ENCODE data around the gene ZNF441. TPM values are rescaled to one million over a fixed set of nuclear protein-coding genes. Genes with fewer than 3 reads are reported as not detected.

The ZNF441 gene
- total and polyA plus RNA-seq, 8 donors = 5.6 to 15.5 (median 11.2) TPM

DNA sequence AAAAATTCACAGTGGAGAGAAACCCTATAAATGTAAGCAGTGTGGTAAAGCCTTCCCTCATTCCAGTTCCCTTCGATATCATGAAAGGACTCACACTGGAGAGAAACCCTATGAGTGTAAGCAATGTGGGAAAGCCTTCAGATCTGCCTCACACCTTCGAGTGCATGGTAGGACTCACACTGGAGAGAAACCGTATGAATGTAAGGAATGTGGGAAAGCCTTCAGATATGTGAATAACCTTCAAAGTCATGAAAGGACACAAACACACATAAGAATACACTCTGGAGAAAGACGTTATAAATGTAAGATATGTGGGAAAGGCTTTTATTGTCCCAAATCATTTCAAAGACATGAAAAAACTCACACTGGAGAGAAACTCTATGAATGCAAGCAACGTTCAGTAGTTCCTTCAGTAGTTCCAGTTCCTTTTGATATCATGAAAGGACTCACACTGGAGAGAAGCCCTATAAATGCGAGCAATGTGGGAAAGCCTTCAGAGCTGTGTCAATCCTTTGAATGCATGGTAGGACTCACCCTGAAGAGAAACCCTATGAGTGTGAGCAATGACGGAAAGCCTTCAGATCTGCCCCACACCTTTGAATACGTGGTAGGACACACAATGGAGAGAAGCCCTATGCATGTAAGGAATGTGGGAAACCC is 65.6 kb downstream of the ZNF441 start:
- ATAC-seq = no peak
- no peak for DNase-seq
- Histone ChIP-seq H3K36me3 (peaks cover 8 to 71% of the 10 kb centered on the region in 2 donors), H3K27me3 (no peaks in the 10 kb centered on the region), H3K4me1 (no peaks in the 10 kb centered on the region), H3K4me3 (no peak overlapping the region), H3K27ac (no peak overlapping the region), H3K9me3 (peaks cover 6 to 69% of the 10 kb centered on the region in 2 donors)
- intact Hi-C loops (cut with DNase I) = no loop called here
- TF ChIP-seq, protein P1, sequence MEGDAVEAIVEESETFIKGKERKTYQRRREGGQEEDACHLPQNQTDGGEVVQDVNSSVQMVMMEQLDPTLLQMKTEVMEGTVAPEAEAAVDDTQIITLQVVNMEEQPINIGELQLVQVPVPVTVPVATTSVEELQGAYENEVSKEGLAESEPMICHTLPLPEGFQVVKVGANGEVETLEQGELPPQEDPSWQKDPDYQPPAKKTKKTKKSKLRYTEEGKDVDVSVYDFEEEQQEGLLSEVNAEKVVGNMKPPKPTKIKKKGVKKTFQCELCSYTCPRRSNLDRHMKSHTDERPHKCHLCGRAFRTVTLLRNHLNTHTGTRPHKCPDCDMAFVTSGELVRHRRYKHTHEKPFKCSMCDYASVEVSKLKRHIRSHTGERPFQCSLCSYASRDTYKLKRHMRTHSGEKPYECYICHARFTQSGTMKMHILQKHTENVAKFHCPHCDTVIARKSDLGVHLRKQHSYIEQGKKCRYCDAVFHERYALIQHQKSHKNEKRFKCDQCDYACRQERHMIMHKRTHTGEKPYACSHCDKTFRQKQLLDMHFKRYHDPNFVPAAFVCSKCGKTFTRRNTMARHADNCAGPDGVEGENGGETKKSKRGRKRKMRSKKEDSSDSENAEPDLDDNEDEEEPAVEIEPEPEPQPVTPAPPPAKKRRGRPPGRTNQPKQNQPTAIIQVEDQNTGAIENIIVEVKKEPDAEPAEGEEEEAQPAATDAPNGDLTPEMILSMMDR (IDR thresholded peaks at IDR 0.05) = no peak

DNA sequence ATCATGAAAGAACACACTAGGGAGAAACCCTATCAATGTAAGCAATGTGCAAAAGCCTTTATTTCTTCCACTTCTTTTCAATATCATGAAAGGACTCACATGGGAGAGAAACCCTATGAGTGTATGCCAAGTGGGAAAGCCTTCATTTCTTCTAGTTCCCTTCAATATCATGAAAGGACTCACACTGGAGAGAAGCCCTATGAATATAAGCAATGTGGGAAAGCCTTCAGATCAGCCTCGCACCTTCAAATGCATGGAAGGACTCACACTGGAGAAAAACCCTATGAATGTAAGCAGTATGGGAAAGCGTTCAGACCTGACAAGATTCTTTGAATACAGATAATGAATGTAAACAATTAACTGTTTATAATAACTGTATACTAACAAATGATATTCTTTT is 66.7 kb downstream of the ZNF441 start:
- ATAC-seq = no peak
- no peak for DNase-seq
- no peak overlapping the region for H3K27ac ChIP-seq
- H3K4me1 ChIP-seq = no peaks in the 10 kb centered on the region
- peaks cover 8 to 62% of the 10 kb centered on the region in 2 donors for H3K36me3 ChIP-seq
- intact Hi-C loops (cut with DNase I) = no loop called here
- TF ChIP-seq, protein P1 (IDR thresholded peaks at IDR 0.05) = no peak
- peaks cover 6 to 62% of the 10 kb centered on the region in 2 donors for H3K9me3 ChIP-seq
- H3K4me3 ChIP-seq = no peak overlapping the region
- no peaks in the 10 kb centered on the region for H3K27me3 ChIP-seq

Other genes starting within 250 kb of the ZNF441 start
- gene ECSIT, start 237.9 kb upstream of the ZNF441 start, total RNA-seq = 10 to 100 TPM; 37.4 to 44.6 TPM
- gene ECSIT, start 237.9 kb upstream of the ZNF441 start, polyA plus RNA-seq (ENCODE audit: insufficient read length in 6 of 6) = 10 to 100 TPM; 32.6 to 40.8 (median 36.0) TPM
- 10 to 100 TPM; 33.1 to 37.0 TPM for gene CNN1, start 228.1 kb upstream of the ZNF441 start, total RNA-seq
- 10 to 100 TPM in 1 of 6 donors, 1 to 10 TPM in 5; 4.5 to 15.9 (median 7.5) TPM for gene CNN1, start 228.1 kb upstream of the ZNF441 start, polyA plus RNA-seq (ENCODE audit: insufficient read length in 6 of 6)
- gene ELOF1, start 207.8 kb upstream of the ZNF441 start, total RNA-seq = 10 to 100 TPM; 50.4 to 53.4 TPM
- gene ELOF1, start 207.8 kb upstream of the ZNF441 start, polyA plus RNA-seq (ENCODE audit: insufficient read length in 6 of 6) = 10 to 100 TPM; 38.0 to 49.4 (median 46.7) TPM
- 100 to 1,000 TPM; 242 to 299 TPM for gene ACP5, start 189.4 kb upstream of the ZNF441 start, total RNA-seq
- gene ACP5, start 189.4 kb upstream of the ZNF441 start, polyA plus RNA-seq (ENCODE audit: insufficient read length in 6 of 6) = 1 to 10 TPM; 1.5 to 5.5 (median 3.1) TPM
- gene ZNF627, start 169.5 kb upstream of the ZNF441 start, total RNA-seq = 10 to 100 TPM; 10.5 to 12.3 TPM
- 10 to 100 TPM; 31.9 to 42.4 (median 35.4) TPM for gene ZNF627, start 169.5 kb upstream of the ZNF441 start, polyA plus RNA-seq (ENCODE audit: insufficient read length in 6 of 6)
- gene ZNF823, start 28.1 kb upstream of the ZNF441 start, total RNA-seq = 1 to 10 TPM; 5.3 to 5.5 TPM
- gene ZNF823, start 28.1 kb upstream of the ZNF441 start, polyA plus RNA-seq (ENCODE audit: insufficient read length in 6 of 6) = 1 to 10 TPM; 8.0 to 9.1 (median 8.7) TPM
- 1 to 10 TPM; 2.0 to 4.1 TPM for gene ZNF491, start 31.5 kb downstream of the ZNF441 start, total RNA-seq
- gene ZNF491, start 31.5 kb downstream of the ZNF441 start, polyA plus RNA-seq (ENCODE audit: insufficient read length in 6 of 6) = 10 to 100 TPM in 1 of 6 donors, 1 to 10 TPM in 5; 8.5 to 10.2 (median 9.1) TPM
- 10 to 100 TPM; 12.6 to 18.0 TPM for gene ZNF440, start 47.3 kb downstream of the ZNF441 start, total RNA-seq
- gene ZNF440, start 47.3 kb downstream of the ZNF441 start, polyA plus RNA-seq (ENCODE audit: insufficient read length in 6 of 6) = 10 to 100 TPM; 19.4 to 26.4 (median 22.1) TPM
- gene ZNF439, start 81.7 kb downstream of the ZNF441 start, total RNA-seq = 10 to 100 TPM in 1 of 2 donors, 1 to 10 TPM in 1; 7.6 to 10.7 TPM
- gene ZNF439, start 81.7 kb downstream of the ZNF441 start, polyA plus RNA-seq (ENCODE audit: insufficient read length in 6 of 6) = 10 to 100 TPM; 17.3 to 20.8 (median 20.1) TPM
- gene ZNF69, start 120.8 kb downstream of the ZNF441 start, total RNA-seq = 10 to 100 TPM; 11.2 to 14.6 TPM
- gene ZNF69, start 120.8 kb downstream of the ZNF441 start, polyA plus RNA-seq (ENCODE audit: insufficient read length in 6 of 6) = 10 to 100 TPM; 14.6 to 25.0 (median 18.5) TPM
- 10 to 100 TPM in 1 of 2 donors, 1 to 10 TPM in 1; 9.9 to 14.6 TPM for gene ZNF700, start 158.1 kb downstream of the ZNF441 start, total RNA-seq
- 10 to 100 TPM; 17.9 to 23.9 (median 21.3) TPM for gene ZNF700, start 158.1 kb downstream of the ZNF441 start, polyA plus RNA-seq (ENCODE audit: insufficient read length in 6 of 6)
- 1 to 10 TPM; 4.9 to 5.7 TPM for gene ZNF763, start 198.0 kb downstream of the ZNF441 start, total RNA-seq
- 10 to 100 TPM in 1 of 6 donors, 1 to 10 TPM in 5; 7.7 to 10.2 (median 8.4) TPM for gene ZNF763, start 198.0 kb downstream of the ZNF441 start, polyA plus RNA-seq (ENCODE audit: insufficient read length in 6 of 6)